Endodermal cell (in vitro differentiated cells): ENCODE data around the gene PRKAG3. TPM values are rescaled to one million over a fixed set of nuclear protein-coding genes. Genes with fewer than 3 reads are reported as not detected.
A peak's percentile ranks its signal among the peaks of the same experiment; 100 is the strongest.

Source experiments
- DNase-seq: peaks from one replicate; pipeline ENCODE4 v3.0.0-alpha.2; 2017
- H3K27ac ChIP-seq: 2 replicates; pipeline ENCODE4 v1.5.1; 2013; ENCODE audit warnings: mild to moderate bottlenecking, low read depth, low read length, moderate library complexity
- H3K27me3 ChIP-seq: 2 replicates; pipeline ENCODE4 v1.6.1; 2013; ENCODE audit warnings: mild to moderate bottlenecking, low read length, moderate library complexity; ENCODE audit not compliant: insufficient read depth, control insufficient read depth, poor library complexity, severe bottlenecking
- H3K36me3 ChIP-seq: 2 replicates; pipeline ENCODE4 v1.7.0; 2013; ENCODE audit warnings: mild to moderate bottlenecking, low read length, moderate library complexity; ENCODE audit not compliant: control insufficient read depth, insufficient read depth
- H3K4me1 ChIP-seq: one replicate; pipeline ENCODE4 v1.7.0; 2013; ENCODE audit warnings: low read length; ENCODE audit not compliant: control insufficient read depth, insufficient read depth
- H3K4me3 ChIP-seq: 2 replicates; pipeline ENCODE4 v1.5.1; 2013; ENCODE audit warnings: mild to moderate bottlenecking, low read length, moderate library complexity
- H3K9ac ChIP-seq: 2 replicates; pipeline ENCODE4 v1.6.1; 2013; ENCODE audit warnings: mild to moderate bottlenecking, low read length, moderate library complexity; ENCODE audit not compliant: poor library complexity, severe bottlenecking; ENCODE audit errors: extremely low read depth
- H3K9me3 ChIP-seq: 2 replicates; pipeline ENCODE4 v1.6.1; 2013; ENCODE audit warnings: mild to moderate bottlenecking, low read length, moderate library complexity; ENCODE audit not compliant: control insufficient read depth
- H3K27ac Mint-ChIP-seq: 2 replicates; pipeline ENCODE4 v1.8.0; 2020; ENCODE audit warnings: mixed read lengths
- H3K27me3 Mint-ChIP-seq: 2 replicates; pipeline ENCODE4 v1.8.0; 2021; ENCODE audit warnings: mild to moderate bottlenecking, mixed read lengths; ENCODE audit not compliant: insufficient read depth
- H3K36me3 Mint-ChIP-seq: 2 replicates; pipeline ENCODE4 v1.8.0; 2020; ENCODE audit warnings: low read depth, mixed read lengths
- H3K4me1 Mint-ChIP-seq: 2 replicates; pipeline ENCODE4 v1.8.0; 2020; ENCODE audit warnings: mixed read lengths
- H3K4me3 Mint-ChIP-seq: 2 replicates; pipeline ENCODE4 v1.8.0; 2020; ENCODE audit warnings: mild to moderate bottlenecking, moderate library complexity, mixed read lengths
- H3K9me3 Mint-ChIP-seq: 2 replicates; pipeline ENCODE4 v1.8.0; 2020; ENCODE audit warnings: mild to moderate bottlenecking, mixed read lengths
- WGBS, 2 experiments: methylation state at CpG; one replicate each; pipeline versions ENCODE4 v1.1.5 to v1.1.7; 2013; ENCODE audit warnings: missing lambda C conversion rate in 2 of 2, mixed read lengths in 1 of 2; ENCODE audit not compliant: insufficient coverage in 1 of 2, insufficient read length in 1 of 2; 5-methylcytosine and 5-hydroxymethylcytosine counted together
- total RNA-seq, 2 donors: library from RNA; stranded (reverse); fragmentation: NEBNext Ultra II Directional in 1 of 2; extraction: Animal tissue kit (Norgen Biotek cat#: 25700) in 1 of 2; gene quantifications; 2 replicates in 1 of 2; 3 replicates in 1 of 2; pipeline ENCODE4 v1.2.1, GENCODE V29; 2021
- TF ChIP-seq, protein P1 (sequence below): fragments of 200-600 bp; sonication (generic); conservative IDR thresholded peaks from 2 replicates; pipeline ENCODE4 v1.5.0; 2021; ENCODE audit warnings: antibody characterized with exemption, mild to moderate bottlenecking

PRKAG3 gene
- total RNA-seq, 2 donors from 2014 or later: not detected

DNA sequence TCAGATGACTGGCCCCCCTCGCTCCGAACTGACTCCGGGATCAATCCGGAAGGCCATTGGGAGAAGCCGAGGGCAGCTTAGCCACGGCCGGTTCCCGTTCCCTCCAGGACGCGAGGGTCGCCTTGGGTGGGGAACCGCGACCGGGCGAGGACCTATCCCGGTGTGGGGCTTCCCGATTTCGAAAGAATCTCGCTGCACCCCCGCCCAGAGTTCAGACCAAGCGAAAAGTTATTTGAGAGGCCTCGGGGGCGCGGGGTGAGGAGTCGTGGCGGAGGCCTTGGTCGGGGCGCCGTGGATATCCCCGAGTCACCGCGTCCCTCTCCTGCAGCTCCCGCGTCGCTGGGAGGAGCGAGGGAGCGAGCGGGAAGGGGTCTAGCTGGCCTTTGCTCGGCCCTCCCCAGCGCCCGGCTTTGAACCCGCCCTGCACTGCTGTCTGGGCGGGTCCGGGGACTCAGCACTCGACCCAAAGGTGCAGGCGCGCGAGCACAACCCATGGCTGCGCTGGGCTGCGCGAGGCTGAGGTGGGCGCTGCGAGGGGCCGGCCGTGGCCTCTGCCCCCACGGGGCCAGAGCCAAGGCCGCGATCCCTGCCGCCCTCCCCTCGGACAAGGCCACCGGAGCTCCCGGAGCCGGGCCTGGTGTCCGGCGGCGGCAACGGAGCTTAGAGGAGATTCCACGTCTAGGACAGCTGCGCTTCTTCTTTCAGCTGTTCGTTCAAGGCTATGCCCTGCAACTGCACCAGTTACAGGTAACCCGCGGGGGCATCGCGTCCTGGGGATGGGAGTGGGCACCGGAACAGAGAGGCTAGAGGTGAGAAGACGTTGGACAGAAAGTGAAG, 49.7 kb downstream of the PRKAG3 start, which contains the start of gene CYP27A1:
Gene CYP27A1, plus strand, starts transcription at position 457 of the 837 bp plus-strand sequence. Its CDS starts 36 bp downstream, at position 493.
- Histone ChIP-seq H3K4me3 (peak within 1 kb of the TSS; percentile 80), H3K27ac (no peak within 1 kb of the TSS), H3K9me3 (peaks cover 12% of the 10 kb centered on the region), H3K9ac (peak within 1 kb of the TSS; percentile 75), H3K27me3 (no peaks in the 10 kb centered on the region), H3K36me3 (no peaks in the 10 kb centered on the region), H3K4me1 (peaks cover 2% of the 10 kb centered on the region)
- H3K4me3 Mint-ChIP-seq: peak within 1 kb of the TSS; percentile 81
- H3K27ac Mint-ChIP-seq: peak within 1 kb of the TSS; percentile 86
- peak; percentile 86 for DNase-seq
- H3K36me3 Mint-ChIP-seq: peaks cover 13% of the 10 kb centered on the region
- H3K4me1 Mint-ChIP-seq: peaks cover 38% of the 10 kb centered on the region
- WGBS, 2 experiments: 3 to 4% methylated on average over 28 to 76 of the region's 76 CpGs
- TF ChIP-seq, protein P1, sequence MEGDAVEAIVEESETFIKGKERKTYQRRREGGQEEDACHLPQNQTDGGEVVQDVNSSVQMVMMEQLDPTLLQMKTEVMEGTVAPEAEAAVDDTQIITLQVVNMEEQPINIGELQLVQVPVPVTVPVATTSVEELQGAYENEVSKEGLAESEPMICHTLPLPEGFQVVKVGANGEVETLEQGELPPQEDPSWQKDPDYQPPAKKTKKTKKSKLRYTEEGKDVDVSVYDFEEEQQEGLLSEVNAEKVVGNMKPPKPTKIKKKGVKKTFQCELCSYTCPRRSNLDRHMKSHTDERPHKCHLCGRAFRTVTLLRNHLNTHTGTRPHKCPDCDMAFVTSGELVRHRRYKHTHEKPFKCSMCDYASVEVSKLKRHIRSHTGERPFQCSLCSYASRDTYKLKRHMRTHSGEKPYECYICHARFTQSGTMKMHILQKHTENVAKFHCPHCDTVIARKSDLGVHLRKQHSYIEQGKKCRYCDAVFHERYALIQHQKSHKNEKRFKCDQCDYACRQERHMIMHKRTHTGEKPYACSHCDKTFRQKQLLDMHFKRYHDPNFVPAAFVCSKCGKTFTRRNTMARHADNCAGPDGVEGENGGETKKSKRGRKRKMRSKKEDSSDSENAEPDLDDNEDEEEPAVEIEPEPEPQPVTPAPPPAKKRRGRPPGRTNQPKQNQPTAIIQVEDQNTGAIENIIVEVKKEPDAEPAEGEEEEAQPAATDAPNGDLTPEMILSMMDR: no peak
- H3K27me3 Mint-ChIP-seq: peaks cover 10% of the 10 kb centered on the region
- H3K9me3 Mint-ChIP-seq: peaks cover 9% of the 10 kb centered on the region

DNA sequence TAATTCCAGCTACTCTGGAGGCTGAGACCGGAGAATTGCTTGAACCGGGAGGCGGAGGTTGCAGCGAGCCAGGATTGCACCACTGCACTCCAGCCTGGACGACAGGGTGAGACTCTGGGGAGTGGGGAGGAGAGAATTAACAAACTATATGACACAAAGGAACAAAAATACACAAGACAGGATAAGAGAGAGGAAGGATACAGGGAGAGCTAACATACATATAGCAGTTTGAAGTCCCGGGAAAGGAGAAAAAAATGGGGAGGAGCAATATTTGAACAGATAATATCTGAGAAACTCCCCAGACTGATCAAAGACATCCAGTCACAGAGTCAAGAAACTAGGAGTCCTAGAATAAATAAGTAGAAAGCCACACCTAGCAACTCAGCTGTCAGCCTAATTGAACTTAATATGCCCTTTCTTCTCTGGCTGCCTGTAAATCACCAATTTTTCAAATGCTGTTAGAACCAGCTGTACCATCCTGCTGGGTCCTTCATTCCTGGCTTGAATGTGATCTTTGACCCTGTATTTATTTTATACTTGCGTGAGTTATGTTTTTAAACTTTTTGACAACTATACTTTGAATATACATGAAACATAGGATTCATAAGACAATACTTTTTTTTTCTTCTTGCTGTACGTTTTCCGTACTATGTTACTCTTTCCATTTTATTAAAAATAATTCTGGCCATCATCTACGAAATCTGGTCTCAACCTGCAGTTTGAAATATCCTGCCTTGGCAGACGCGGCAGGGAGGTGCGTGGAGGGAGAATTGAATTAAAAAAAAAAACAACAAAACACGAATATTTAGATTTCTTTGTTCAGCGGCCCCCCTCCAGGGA, 50.5 kb downstream of the PRKAG3 start:
- peaks cover 15% of the 10 kb centered on the region for H3K36me3 Mint-ChIP-seq
- no peak for DNase-seq
- TF ChIP-seq, protein P1: no peak
- peak overlapping the region; percentile 82 for H3K27ac Mint-ChIP-seq
- H3K36me3 ChIP-seq: no peaks in the 10 kb centered on the region
- H3K9me3 ChIP-seq: peaks cover 20% of the 10 kb centered on the region
- peak overlapping the region; percentile 81 for H3K4me3 Mint-ChIP-seq
- peaks cover 14% of the 10 kb centered on the region for H3K9me3 Mint-ChIP-seq
- peaks cover 10% of the 10 kb centered on the region for H3K27me3 Mint-ChIP-seq
- H3K4me1 ChIP-seq: peaks cover 2% of the 10 kb centered on the region
- peak overlapping the region; percentile 75 for H3K9ac ChIP-seq
- peaks cover 38% of the 10 kb centered on the region for H3K4me1 Mint-ChIP-seq
- no peak overlapping the region for H3K27ac ChIP-seq
- H3K4me3 ChIP-seq: peak overlapping the region; percentile 80
- no peaks in the 10 kb centered on the region for H3K27me3 ChIP-seq
- WGBS, 2 experiments: 56 to 93% methylated on average over 5 to 15 of the region's 15 CpGs

DNA sequence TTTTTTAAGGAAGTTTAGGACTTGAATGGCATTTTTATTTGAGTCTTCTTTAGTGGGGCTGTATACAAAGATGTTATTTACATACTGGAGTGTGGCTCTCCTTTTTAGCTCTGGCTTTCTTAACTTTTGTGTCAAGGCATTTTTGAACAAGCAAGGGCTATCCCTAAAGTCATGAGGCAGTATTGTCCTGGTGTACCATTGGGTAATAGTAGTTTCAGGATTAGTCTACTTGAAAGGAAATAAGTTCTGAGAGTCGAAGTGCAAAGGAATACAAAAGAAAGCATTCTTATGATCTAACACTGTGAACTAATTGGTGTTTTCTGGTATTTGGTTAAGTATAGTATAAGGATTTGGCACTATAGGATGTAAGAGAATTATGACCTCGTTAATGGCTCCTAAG, 51.6 kb downstream of the PRKAG3 start:
- H3K27ac ChIP-seq: no peak overlapping the region
- Mint-ChIP-seq H3K27ac (no peak overlapping the region), H3K9me3 (peaks cover 20% of the 10 kb centered on the region), H3K27me3 (peaks cover 12% of the 10 kb centered on the region), H3K4me1 (peaks cover 32% of the 10 kb centered on the region), H3K4me3 (no peak overlapping the region), H3K36me3 (peaks cover 21% of the 10 kb centered on the region)
- WGBS, 2 experiments: 75 to 96% methylated on average over 1 of the region's 2 CpGs
- peaks cover 23% of the 10 kb centered on the region for H3K9me3 ChIP-seq
- H3K4me3 ChIP-seq: no peak overlapping the region
- H3K9ac ChIP-seq: no peak overlapping the region
- TF ChIP-seq, protein P1: no peak
- no peaks in the 10 kb centered on the region for H3K27me3 ChIP-seq
- peaks cover 2% of the 10 kb centered on the region for H3K4me1 ChIP-seq
- DNase-seq: no peak
- no peaks in the 10 kb centered on the region for H3K36me3 ChIP-seq
